GM19328 (cell line): Measurements from ENCODE around the gene TAF1B.

ENCODE experiments used
- ATAC-seq: cut with Tn5 transposase; IDR thresholded peaks from one replicate; pipeline ENCODE4 v1.9.1; 2021; ENCODE audit warnings: mild to moderate bottlenecking, moderate library complexity; ENCODE audit not compliant: unreplicated experiment

TAF1B gene

DNA sequence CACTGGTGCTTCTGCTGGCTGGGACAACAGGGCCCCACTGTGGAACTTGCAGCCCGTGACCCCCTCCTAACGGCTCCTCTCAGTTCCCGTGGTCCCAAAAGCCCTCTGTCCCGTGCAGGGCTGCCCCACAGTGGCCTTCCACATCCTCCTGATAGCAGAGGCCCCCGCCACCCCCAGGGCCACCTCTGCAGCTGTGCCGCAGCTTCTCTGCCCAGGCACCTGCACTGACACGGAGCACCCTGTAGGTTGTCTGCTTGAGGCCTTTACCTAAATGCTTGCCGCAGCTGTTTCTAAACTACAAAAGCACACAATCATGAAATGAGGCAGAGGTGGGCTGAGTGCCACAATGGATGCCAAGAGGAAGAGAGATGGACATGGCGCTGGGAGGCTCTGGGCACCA, 94.7 kb downstream of the TAF1B start:
- ATAC-seq = no peak

DNA sequence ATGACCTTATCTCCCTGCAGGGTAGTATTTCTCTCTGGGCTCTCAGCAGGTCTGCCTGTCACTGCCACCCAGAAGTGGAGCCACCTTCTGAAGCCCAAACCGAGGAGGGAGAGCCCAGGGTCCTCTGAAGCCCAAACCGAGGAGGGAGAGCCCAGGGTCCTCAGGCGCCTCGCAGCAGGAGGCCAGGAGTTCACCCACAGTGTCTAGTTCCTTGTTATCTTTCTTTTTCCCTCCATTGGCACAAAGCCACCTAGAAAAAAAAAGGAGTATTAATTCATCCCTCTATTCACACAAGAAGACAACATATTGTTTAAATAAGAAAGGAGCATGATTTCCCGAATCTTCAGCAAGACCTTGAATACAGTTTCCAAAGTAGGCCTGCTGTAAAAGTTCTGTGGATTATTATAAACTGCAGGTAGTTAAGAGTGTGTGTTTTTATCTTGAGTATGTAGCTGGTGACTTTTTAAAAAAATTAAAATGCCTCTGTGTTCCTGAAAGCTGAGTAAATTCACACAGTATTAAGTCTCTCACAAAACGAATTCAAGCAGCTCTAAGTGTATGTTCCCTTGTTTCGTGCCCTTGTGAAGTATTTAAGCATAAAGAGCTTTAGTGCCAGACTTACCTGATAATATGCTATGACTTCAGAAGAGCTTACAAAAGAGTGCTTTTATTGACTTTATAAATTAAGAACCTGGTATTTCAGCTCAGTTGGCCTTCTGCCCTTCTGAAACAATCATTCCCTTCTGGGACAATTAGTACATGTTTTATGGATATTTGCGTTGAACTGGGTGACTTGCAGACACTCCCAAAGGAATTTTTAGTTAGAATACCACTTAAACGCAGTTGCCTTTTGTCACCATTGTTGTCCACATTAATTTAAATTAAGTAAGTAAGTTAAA, 96.6 kb downstream of the TAF1B start:
- ATAC-seq = no peak

DNA sequence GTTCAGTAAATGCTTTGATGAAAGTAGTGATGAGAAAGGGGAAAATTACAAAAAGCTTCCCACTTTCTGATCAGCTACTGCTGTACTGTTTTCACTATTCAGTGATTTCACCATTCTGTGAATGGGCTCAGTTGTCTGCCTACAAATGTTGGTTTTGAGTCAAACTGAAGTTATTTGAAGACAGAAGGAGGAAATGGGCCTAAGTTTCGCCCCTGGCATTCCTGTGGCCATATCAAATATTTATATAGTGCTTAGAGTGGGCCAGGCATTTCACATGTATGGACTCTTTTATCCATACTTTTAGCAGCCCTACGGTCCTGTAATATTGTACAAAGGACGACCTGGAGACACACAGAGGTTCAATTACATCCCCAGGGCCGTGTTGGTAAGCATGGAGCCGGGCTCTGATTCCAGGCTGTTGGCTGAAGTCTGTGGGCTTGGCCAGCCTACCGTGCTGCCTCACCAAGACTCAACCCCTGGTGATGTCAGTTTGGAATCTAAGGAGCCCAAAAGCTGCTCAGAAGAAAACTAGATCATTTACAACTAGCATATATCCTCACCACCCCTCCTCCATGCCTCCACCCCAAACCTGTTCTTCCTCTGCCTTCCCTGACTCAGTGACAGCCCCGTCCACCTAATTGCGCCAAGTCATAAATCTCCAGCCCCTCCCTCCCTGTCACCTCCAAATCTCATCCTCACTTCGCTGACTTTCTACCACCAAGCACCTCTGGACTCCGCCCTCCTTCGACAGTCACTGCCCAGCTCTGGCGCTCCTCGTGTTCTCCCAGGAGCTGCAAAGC, 98.1 kb downstream of the TAF1B start:
- no peak for ATAC-seq

DNA sequence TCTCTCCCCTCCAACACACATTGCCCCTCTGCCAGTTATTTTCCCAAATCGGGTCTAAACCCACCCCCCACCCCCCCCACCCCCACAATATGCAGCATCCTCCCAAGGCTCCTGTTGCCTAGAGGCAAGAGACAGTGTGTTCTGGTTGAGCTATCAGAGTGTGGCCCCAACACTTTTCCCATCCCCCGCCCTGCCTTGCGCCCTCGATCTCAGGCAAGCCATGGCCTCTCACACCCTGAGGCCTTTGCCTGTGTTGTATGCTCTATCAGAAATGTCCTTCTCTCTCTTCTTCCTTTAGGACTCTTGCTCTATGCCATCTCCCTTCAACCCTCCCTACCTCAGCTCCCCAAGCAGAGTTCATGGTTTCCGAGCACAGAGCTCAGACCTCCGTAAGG, 98.7 kb downstream of the TAF1B start:
- no peak for ATAC-seq

DNA sequence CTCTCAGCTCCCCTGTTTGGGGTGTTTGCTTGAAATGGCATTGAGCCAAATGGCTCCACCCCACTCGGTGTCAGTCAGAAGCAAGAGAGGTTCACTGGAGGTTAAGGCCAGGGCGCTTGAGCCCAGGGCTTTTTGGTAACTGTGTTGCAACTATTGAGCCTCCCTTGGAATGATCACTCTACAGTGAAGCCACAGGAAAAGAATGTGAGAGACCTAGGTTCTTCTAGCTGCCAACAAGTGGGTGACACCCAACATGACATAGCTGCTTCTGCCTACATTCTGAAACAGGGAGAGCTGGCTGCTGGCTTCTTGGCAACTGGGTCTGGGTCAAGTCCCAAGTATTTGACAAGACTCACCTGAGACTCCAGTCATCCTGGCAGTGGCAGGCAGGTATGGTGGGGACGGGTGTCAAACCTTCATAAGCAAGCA, 101.1 kb downstream of the TAF1B start:
- ATAC-seq = no peak

DNA sequence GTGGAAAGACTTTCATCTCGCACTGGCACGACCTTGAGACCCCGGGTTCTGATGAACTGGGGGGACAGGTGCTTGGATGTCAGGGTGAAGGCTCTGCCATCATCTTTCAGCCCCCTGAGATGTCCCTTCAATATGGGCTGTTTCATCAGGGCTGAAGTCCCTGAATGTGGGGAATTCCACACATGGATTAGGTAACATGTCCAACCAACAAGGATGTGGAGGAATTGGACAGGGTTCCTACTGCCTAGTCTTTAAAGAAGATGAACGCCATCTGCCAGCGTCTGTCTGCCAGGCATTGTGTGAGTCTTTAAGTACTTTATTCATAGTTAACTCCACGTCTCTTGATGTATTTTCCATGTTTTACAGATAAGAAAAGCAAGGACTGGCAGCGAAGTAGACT, 102.3 kb downstream of the TAF1B start:
- no peak for ATAC-seq

DNA sequence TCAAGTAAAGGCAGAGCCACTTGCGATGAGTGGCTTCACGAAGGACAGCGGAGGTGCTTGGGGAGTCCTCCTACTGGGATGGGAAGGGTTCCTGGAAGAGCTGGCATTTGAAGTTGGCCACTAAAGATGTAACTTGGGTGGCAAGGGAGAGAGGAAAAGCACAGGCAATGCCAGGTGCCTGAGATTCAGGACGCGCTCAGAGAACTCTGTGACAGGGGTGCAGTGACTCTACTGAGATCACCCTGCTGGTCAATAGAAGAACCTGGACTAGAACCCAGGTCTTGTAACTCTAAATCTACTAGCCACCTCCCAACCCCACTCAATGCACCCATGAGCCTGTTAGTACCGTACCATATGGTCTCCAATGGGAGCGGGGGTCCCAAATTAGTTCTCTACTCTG, 102.8 kb downstream of the TAF1B start:
- no peak for ATAC-seq

DNA sequence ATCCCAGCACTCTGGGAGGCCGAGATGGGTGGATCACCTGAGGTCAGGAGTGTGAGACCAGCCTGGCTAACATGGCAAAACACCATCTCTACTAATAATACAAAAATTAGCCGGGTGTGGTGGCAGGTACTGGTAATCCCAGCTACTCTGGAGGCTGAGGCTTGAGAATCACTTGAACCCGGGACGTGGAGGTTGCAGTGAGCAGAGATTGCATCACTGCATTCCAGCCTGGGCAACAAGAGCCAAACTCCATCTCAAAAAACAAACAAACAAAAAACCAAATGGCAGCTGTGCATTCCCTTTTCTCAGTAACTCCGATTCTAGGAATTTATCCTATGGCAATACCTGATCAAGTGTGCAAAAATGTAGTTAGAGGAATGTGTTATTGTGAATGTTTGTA, 103.5 kb downstream of the TAF1B start:
- ATAC-seq = no peak

DNA sequence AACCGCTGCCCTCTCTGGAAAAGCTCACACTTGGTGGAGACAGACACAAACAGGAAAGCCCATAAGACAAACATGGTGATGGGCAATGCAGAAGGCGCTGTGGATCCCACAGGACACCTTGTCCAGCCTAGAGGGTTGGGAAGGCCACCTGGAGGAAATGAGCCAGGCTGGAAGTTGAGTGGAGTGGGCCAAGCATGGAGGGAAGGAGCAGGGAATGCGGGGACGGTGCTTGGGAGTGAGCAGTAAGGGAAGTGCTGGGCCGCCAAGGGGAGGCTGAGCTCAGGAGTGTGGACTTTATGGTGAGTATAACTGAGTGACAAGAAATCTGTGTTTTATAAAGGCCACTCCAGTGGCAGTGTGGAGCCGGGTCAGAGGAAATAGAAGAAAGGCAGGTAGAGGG, 105.4 kb downstream of the TAF1B start:
- ATAC-seq = no peak

DNA sequence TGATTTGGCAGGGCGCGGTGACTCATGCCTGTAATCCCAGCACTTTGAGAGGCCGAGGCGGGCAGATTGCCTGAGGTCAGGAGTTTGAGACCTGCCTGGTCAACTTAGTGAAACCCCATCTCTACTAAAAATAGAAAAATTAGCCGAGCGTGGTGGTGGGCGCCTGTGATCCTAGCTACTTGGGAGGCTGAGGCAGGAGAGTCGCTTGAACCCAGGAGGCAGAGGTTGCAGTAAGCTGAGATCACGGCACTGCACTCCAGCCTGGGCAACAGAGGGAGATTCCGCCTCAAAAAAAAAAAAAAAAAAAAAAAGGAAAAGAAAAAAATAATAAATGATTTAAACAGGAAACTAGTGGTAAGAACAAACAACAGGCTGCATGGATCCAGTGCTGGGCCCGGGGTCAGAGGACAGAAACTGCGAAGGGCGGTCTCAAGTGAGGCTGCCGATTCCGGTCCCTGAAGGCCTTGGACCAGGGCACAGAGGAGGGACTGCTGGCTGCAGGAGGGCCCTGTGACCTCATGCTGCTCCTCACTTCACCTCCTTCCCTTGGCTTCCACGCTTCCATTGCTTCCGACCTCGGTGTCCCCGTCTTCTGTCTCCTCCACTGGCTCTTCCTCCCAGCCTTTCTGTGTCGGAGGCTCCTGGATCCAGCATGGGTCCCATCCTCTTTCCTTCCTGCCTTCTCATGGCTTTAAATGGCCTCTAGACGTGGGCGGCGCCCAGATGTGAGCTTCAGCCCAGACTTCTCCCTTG, 106.1 kb downstream of the TAF1B start:
- no peak for ATAC-seq

DNA sequence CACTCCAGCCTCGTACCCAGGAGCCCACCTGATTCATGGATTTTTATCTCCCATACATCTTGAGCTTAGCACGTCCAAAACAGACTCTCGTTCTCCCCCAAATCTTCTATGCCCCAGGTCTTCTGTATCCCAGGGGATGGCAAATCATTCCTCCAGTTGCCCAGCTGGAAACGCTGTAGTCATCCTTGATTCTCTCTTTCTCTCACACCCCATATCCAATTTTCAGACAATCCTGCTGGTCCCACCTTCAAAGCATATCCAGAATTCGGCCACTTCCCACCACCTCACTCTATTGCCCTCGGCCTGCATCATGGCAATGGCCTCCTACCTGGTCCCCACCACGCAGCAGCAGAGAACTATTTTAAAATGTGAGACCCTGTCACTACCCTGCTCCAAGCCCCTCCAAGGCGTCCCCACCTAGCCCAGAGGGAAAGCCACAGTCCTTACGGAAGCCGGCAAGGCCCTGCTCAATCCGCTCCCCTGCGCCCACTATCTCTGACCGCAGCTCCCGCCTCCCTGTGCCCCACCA, 106.8 kb downstream of the TAF1B start:
- ATAC-seq = no peak

DNA sequence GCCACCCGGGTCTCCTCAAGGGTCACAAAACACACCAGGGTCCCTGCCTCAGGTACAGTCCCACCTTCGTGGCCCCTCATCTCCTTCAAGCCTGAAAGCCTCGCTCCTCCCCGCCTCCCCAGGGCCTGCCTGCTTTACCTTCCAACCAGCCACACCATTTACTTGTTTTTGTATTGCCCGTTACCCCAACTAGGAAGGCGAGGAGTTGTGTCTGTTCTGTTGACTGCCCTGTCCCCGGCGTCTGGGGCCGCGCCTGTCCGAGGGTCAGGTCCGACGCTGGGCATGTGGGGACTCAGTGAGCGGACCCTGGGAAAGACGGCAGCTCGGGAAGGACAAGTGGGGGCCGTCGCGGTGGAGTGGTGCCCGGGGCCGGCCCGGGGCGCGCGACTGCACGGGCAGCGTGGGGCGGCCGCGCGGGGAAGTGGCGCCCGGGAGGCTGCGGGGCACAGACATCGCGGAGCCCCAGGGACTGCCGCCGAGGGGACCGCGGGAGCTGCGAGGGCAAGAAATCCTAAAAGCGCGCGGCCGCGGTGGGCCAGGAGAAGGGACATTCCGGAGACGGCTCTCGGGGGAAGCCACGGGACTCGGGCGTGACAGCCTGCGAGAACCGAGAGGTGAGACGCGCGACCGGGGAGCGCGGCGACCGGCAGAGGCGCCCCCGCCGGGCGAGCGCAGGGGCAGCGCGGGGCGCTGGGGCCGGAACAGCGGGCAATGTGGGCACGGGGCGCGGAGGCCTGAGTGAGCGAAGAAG, 107.4 kb downstream of the TAF1B start:
- peak; percentile 22 for ATAC-seq

DNA sequence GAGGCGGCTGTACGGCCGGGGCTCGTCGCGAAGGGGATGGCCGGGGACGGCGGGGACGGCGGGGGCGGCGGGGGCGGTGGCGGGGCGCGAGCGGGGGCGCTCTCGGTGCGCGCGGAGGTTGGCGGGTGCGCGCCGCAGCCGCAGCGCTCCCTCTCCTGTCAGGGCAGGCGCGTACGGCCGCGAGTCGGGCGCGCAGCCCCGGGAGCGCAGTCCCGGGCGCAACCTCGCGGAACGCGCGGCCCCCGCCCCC, 107.9 kb downstream of the TAF1B start:
- ATAC-seq = no peak

DNA sequence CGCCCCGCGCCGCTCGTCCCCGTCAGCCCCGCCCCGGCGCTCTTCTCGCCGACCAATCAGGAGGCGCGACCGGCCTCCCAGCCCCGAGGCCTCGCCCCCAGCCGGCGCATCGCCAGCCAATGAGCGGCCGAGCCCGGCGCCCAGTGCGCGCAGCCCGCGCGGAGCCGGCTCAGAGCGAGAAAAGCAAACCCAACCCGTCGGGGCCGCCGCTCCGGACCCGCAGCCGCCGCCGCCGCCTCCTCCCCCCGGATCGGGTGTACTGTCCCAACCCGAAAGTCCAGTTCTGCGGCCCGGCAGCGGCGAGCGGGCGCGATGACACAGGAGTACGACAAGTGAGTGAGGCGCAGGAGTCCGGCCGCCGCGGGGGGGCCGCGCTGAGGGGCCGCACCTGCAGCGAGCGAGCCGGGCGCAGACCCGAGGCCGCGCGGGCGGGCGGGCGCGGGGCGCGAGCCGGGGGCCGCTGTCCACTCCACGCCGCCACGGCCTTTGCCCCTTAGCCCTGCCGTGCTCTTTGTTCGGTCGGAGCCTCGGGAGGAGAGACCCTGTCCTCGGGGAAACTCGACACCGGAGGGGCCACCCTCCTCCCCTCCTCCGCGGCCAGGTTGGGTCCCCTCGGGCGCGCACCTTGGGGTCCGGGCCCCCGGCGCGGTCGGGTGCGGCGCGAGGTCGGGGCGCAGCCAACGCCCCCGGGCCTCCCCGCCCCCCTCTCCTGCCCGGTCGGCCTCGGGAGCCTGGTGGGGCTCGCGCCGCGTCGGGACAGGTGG, 108.4 kb downstream of the TAF1B start, which contains the start of gene GRHL1:
TSS of gene GRHL1 (plus strand) at position 172 of the 764 bp plus-strand sequence. CDS start at position 313, 141 bp downstream.
- peak; percentile 97 for ATAC-seq

DNA sequence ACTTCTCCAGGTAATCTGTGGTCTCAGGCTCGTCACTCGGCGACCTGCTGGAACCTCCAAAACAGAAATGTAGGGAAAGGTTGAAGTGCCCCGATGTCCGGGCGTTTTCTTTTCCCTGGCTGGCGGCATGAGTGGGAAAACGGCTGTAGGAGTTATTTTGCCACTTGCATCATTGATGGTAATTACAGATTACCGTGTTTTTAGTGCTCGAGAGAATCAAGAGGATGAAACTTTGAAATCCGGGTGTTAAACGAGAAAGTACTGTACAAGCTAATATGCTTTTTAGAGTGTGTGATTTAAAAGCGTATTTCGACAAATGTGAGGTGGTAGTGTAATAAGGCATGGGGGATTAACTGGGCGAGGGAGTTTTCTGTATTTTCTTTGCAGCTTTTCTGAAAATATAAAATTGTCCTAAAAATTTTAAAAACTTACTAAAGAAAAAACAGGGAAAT, 109.0 kb downstream of the TAF1B start:
- ATAC-seq = no peak

DNA sequence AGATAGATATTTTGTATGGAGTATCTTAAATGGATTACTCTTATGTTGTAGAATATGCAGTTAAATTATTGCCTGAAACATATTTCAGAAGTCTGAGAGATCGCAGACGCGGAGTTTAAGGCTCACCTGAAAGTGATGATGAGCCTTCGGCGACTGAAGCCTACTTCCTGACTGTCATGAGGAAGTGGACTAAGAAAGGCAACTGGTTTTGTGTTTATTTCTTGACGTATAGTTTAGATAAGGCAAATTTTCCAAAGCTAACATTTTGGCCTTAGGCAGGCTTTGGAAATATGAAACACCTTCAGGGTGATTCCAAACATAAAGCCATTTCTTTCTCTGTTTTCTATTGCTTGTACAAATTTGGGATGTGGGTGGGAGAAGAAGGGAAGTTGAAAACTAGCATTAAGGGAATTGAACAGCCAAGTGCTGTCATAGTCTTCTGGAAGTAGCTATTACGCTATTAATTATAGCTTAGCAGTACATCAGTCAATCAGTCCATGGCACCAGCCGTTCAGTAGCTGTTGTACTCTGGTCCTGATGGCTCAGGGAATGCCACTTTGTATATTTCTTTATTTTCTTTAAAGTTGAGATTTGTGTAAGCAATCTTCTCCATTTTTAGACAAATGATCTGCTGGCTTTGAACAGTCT, 109.7 kb downstream of the TAF1B start:
- ATAC-seq = no peak

DNA sequence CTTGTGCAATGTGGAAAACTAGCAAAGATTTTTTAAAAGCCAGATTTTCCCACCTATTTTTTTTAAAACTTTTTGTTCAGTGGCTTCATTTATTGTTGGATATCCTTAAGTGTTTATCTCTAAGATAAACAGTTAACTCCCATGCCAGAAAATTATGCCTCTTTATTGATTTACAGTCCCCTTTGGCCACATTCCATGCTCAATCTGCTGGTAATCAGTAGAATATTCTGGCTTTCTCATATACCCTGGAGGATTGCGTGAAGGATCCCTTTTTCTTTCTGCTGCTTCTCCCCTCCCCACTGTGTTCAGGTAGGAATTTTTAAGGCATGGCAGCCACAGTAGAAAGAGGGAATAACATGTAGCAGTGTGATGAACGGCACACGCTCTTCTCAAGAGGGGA, 110.9 kb downstream of the TAF1B start:
- ATAC-seq = no peak

DNA sequence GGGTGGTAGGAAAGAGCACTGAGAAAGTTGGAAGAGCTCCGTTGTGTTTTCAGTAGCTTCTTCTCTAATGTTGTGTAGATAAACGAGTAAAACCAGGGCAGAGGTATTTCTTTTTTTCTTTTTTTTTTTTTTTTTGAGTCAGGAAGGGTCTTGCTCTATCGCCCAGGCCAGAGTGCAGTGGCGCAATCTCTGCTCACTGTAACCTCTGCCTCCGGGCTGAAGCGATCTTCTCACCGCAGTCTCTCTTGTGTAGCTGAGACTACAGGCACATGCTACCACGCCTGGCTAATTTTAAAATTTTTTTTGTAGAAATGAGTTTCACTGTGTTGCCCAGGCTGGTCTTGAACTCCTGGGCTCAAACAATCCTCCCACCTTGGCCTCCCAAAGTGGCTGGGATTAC, 114.8 kb downstream of the TAF1B start:
- ATAC-seq = no peak

DNA sequence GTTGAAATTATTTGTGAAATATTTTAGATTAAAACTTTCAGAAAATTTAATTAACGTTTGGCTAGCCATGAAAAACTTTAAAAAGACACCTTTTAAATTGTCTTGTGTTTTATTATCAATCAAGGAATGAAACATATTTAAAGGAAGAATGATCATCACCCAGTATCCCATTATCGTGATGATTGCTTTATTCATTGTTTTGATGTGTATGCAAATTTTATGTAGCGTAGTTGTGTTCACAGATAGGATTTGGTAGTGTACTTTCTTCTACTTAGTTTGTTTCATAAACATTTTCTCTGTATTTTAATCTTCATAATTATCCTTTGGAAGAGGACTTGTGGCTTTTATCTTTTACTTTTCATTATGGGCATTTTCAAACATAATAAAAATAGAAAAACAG, 116.0 kb downstream of the TAF1B start:
- ATAC-seq = no peak
